HG02885 (cell line): ENCODE results near the gene SRGAP1.

Experiments used
- ATAC-seq: cut with Tn5 transposase; IDR thresholded peaks from one replicate; pipeline ENCODE4 v1.9.1; 2021; ENCODE audit warnings: mild to moderate bottlenecking; ENCODE audit not compliant: unreplicated experiment, poor library complexity

Gene SRGAP1

DNA sequence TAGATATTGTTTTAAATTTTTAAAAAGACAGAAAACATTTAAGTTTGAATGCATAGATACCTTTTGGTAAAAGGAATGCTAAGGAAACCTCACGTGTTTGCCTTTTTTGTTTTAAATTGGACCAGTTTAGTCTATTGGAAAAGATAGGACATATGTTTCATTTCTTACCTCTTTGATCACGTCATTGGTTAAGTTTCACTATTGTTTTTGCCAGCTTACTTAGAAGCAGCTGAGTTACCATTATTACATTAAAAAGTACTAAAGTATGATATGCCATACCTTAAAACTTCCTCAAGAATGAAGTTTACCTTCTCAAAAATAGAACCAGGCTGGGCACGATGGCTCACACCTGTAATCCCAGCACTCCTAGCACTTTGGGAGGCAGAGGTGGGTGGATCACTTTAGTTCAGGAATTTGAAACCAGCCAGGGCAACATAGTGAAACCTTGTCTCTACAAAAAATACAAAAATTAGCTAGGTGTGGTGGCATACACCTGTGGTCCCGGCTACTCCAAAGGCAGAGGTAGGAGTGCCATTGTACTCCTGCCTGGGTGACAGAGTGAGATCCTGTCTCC, 54.4 kb downstream of the SRGAP1 start:
- ATAC-seq = no peak

DNA sequence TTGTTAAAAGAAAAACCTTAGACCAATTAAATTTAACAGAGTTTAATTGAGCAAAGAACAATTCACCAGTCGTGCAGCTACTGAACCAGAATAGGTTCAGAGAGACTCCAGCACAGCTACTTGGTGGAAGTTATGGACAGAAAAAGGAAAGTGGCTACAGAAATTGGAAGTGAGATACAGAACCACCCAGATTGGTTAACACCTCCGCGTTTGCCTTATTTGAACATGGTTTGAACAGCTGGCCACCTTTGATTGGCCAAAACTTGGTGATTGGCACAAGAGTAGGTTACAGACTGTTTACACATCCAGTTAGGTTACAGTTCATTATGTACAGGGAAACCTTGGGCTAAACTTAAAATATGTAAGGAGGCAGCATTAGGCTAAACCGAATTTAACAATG, 54.9 kb downstream of the SRGAP1 start:
- ATAC-seq = no peak

DNA sequence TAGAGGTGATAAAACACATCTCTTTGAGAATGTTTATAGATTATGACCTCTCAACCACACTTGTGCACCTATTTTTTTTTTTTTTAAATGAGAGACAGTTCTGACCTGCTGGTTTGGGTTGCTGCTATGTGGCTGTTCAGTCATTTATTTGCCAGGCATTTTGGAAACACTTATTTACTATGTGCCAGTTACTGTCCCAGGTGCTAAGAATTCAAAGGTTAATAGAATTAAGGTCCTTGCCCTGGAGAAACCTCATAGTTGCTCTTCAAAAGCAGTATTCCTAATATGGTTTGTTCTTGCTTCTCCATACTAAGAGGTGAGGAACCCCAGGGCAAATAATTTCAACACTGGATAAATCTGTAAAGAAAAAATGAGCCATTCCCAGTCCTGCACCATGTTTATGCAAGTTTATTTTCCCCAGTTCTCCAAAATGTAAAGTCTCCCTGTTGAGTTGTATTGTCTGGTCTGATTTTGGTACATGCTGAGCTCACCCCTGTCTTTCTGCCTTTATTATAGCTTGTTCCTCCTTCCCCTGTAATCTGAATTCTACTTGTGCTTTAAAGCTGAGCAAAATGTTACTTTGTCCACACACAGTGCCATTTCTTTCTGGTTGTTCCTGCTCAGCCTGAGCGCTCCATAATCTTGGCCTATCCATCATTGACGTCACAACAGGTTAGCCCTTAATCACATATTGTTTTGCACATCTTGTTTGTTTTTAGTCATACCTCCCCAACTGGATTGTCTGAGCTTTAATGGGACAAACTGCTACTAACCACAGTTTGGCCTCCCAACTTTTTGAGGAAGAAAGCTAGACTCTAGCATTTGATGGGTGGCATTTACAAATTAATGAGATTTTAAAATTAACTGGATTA, 56.7 kb downstream of the SRGAP1 start:
- no peak for ATAC-seq

DNA sequence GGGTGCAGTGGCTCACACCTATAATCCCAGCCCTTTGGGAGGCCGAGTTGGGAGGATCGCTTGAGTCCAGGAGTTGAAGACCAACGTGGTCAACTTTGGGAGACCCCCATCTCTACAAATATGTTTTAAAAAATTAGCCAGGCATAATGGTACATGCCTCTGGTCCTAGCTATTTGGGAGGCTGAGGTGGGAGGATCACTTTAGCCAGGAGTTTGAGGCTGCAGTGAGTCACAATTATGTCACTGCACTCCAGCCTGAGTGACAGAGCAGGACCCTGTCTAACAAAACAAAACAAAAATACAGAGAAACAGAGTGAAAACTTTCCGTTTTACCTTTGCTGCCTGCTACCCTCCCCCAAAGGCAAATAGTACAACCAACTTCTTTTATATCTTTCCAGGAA, 60.2 kb downstream of the SRGAP1 start:
- no peak for ATAC-seq

DNA sequence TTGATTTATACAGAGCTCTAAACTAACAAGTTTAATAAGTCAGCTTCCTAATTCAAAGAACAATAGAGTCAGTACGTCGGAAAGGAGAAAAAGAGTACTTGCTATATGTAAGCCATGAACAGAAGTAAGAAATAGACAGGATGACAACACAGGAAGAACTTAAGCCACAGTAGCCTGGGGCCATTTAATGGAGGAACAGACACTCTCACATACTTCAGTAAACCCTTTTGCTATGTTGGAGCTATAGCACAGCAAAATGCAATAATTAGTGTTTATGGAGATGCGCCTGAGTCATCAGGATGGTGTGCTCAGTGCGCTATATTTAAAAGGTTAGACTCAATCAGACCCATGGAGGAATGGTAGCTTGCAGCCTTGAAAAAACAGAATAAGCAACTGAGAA, 61.0 kb downstream of the SRGAP1 start:
- no peak for ATAC-seq

DNA sequence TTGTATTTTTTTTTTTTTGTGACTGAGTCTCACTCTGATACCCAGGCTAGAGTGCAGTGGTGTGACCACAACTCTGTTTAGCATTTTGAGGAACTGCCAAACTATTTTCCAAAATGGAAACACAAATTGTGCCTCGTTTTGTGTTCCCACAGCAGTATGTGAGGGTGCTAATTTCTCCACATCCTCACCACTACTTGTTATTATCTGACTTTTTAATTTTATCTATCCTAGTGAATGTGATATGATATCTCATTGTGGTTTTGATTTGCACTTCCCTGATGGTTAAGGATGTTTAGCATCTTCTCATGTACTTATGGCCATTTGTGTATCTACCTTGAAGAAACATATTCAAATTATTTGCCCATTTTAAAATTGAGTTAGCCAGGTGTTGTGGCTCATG, 62.4 kb downstream of the SRGAP1 start:
- no peak for ATAC-seq

DNA sequence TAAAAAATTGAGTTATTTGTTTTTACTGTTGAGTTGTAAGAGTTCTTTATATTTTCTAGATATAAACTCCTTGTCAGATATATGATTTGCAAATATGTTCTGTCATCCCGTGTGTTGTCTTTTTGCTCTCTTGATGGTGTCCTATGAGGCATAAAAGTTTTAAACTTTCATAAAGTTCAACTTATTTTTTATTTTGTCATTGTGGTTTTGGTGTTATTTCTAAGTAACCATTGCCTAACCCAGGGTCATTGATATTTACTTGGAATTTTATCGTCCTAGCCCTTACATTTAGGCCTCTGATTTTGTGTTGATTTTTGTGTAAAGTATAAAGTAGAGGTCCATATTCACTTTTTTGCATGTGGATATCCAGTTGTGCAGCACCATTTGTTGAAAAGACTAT, 63.1 kb downstream of the SRGAP1 start:
- ATAC-seq = no peak

DNA sequence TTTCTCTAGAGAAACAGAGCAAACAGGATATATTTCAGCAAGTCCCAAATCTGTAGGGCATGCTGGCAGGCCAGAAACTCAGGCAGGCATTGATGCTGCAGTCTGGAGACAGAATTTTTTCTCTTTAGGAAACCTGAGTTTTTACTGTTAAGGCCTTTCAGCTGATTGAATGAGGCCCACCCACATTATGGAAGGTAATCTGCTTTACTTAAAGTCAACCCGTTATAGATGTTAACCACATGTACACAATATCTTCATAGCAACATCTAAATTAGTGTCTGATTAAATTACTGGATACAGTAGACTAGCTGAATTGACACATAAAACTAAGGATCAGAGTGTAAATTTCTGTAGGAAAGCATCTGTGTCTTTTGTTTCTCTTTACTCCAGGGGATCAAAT, 65.2 kb downstream of the SRGAP1 start:
- ATAC-seq = no peak

DNA sequence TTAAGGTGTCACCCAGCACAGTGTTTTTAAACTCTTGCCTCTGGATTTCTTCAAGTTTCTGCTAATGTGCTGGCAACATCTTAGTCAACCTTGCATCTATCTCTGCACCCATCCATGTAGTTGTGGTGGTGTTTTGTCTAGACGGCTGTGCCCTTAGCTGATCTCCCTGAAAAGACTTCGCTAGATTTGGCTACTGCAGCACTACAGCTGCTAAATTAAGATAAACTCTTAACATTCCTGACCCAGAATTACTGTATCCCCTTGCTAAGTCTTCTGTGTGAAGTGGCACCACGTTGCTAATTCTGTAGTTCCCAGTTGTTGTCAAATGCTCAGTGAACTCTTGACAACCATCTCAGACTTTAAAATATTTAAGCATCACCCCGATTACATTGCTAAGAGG, 66.8 kb downstream of the SRGAP1 start:
- no peak for ATAC-seq

DNA sequence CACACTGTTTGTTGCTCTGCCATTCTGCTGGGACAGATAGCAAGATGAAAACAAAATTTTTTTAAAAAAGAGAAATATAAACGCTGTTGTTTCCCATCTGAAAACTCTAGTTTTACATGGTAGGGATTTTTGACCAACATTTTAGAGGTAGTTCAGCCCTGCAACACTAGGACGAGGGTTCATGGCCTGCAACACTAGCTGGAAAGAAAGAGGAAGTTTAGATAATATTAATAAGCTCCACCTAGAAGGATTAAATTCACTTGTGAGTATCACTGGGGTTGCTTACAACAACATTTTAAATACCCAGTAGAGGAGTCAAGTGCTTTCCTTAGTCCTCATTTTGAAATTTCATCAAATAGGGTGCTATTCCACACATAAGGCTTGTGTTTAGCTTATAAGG, 68.2 kb downstream of the SRGAP1 start:
- ATAC-seq = no peak

DNA sequence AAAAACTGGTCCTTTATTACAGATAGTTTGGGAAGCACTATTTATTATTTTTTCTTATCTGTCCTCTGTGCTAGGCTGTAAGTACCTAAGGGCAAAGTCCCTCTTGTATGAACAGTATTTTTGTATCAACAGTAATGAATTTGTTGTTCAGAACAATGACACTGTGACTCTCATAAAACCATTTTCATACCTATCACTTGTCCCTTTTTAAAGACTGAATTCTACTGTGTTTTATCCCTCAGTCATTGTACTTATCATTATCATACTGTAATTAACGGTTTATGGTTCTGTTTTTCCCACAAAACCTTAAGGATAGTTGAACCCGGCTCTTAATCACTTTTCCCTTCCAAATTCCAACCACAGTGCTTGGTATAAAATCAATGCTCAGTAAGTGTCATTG, 69.4 kb downstream of the SRGAP1 start:
- no peak for ATAC-seq

DNA sequence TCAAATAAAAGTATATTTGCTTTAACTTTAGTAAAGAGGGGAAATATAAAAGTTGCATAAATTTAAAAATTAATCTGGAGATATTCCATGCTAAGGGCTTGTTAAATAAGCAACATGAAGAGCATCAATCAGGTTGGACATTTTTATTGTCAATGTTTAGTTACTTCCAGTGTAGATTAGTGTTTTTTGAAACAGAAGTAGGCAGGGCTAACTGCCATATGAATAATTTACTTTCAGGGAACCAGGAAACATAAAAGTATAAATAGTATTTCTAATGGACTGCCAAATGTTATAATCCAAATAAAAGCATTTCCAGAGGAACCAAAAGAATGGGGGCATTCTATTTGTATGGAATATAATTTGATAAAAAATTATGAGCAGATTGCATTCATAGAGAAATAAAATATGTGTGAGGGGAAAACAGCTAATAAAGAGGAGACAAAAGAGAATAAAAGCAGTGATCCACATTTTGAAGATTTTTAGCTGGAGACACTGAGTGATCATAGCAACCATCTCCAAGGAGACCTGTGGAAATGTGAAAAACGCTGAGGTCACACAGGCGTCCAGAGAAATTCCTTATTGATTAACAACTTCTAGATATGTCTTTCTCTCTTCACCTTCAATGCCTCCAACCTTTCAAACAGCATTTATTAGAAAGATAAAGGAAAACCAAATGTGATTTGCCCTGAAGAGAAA, 70.8 kb downstream of the SRGAP1 start:
- no peak for ATAC-seq

DNA sequence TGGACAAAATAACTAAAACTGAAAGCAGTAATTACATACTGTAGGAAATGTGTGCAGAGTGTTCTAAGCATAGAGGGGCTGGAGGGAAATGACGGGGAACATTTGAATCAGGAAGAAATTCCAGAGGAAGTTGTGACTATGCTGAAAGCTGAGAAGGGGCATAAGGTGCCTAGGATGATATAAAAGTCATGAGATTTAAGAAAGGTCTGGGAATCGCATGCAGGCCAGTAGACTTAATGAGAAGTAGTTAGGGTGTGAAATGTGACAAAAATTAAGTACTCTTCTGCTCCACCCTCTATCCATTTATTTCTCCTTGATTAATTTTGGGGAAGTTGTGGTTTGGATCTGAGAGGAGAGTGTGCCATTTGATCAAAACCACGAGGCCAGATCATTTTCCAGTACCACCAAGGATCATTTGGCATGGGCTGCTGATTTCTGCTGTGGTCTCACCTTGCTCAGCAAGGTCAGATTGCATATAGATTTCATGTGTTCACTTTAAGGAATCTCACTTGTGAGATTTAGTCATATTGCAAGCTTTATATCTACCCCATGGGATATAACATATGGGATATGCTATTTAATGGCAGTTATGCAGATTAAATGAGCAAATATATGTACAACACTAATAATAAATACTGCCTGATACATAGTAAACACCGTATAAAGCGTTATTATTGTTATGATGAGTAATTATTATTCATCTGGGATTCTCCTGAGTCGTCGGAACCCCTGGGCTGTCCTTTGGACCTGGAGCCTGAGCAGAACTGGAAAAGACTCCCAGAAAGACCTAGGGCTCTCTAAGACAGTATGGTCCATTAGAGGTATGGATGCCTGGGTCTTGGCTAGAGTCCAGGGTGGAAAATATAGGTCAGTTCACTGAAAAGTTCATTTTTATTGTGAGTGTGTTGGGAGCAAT, 72.3 kb downstream of the SRGAP1 start:
- no peak for ATAC-seq

DNA sequence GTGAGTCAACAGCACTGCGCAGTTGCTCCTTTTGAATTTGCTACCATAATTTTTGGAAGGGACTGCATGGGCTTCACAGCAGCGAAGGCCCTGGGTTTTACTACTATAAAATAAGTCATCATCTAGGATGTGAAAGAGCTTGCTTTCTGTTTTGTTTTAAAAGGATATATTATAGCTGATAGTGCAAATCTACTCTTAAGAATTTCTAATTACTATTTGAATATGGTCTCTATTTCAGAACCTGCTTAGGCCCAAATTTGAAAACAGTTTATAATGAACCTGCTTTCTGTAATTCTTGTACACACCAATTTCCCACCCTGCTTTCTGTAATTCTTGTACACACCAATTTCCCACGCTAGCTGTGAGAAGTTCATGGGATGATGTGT, 73.0 kb downstream of the SRGAP1 start:
- ATAC-seq = no peak

DNA sequence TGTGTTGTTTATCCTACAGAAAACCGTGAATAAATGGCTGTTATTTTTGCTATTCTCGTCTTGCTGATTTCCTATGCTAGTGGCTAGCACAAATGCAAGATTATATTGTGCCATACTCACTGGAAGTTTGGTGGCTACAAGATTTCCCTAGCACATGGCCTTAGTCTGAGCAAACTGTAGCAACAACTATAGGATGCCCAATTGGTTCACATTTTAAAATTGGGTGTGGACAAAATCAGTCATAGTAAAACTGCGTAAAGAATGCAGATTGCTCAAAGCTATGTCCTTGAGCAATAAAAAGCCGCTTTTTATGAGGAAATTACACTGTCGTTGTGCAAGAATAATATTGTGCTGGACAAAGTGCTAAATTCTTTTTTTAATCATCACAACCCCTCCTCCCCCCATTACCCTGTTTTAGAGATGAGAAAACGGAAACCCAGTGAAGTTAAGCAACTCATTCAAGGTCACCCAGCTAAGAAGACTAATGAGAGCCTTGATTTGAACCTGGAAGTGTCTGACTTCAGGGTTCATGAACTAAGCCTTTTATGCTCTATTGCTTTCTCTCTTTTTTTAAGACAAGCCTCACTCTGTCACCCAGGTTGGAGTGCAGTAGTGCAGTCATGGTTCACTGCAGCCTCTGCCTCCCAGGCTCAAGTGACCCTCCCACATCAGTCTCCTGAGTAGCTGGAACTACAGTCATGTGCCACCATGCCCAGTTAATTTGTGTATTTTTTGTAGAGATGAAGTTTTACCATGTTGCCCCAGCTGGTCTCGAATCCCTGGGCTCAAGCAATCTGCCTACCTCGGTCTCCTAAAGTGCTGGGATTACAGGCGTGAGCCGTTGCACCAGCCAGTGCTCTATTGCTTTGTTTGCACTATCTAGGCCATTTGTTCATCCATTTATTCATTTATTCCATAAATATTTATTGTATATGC, 73.6 kb downstream of the SRGAP1 start:
- peak; percentile 82 for ATAC-seq

DNA sequence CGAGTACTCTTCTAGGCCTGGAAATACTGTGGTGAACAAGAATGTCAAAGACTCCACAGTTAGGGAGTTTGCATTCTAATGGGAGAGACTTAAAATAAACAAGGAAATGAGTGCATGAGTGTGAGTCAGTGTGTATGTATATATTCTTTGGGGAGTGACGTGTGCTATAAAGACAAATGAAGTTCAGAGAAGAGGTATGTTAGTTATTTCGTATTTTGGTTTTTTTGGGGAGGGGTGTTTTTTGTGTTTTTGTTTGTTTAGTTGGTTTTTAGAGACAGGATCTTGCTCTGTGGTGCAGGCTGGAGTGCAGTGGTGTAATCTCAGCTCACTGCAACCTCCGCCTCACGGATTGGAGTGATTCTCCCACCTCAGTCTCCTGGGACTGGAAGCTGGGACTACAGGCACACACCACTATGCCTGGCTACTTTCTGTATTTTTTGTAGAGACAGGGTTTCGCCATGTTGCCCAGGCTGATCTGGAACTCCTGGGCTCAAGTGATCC, 74.3 kb downstream of the SRGAP1 start:
- ATAC-seq = no peak

DNA sequence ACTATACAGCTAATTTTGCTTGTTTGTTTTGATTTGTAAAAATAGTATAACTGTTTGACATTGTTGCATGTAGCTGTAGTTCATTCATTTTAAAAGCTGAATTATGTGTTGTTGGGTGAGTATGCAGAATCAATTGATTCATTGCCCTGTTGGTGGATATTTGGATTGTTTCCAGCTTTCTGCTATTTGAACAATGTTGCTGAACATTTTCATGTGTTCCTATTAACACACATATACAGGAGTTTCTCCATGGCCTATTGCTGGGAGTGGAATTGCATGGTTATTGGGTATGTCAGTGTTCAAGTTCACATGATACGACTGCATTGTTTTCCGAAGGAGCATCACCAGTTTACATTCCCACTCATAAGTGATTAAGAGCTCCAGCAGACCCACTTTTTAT, 75.3 kb downstream of the SRGAP1 start:
- ATAC-seq = no peak

DNA sequence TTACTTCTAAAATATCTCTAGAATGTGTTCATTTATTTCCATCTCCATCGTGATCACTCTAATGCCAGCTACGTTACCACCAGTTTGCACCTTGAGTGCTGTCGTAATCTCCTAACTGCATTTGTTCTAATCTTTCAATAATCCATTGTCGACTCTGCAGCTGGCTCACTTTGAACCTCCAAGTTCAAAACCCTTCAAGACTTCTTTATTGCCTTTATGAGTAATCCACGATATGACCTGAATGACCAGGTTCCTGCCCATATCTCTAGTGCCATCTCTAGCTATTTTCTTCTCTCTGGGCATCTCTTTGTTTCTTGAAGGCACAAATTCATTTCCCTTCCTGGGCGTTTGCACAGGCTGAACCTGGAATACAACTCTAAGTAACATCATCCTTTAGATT, 76.7 kb downstream of the SRGAP1 start:
- no peak for ATAC-seq

DNA sequence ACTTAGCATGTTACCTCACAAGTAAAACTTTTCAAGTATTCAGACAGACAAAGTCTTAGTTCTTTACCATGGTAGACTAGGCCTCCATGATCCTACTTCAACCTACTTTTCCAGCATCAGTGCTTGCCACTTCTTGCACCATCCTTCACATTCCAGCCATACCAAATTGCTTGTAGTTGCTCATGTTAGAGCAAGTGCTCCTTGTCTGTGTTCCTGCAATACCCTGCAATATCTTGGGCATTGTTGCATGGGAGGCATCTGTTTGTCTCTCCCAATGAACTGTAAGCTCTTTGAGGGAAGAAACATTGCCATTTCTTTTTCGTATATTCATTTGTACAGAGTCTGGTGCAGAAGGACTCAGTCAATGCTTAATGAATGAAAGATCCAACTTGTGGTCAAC, 78.0 kb downstream of the SRGAP1 start:
- ATAC-seq = no peak
